CD1c-positive myeloid dendritic cell (primary cell): ENCODE data around the gene ALDH9A1.

Experiments used
- DNase-seq: peaks from one replicate; pipeline ENCODE4 v3.0.0-alpha.2; 2016; ENCODE audit errors: extremely low spot score

Gene ALDH9A1

GRCh38 chr1:165623624-165624023, 74.7 kb downstream of the ALDH9A1 start:
- no peak for DNase-seq

- no peak for DNase-seq
Measured at GRCh38 chr1:165619647-165620151, 78.7 kb downstream of the ALDH9A1 start.

DNA sequence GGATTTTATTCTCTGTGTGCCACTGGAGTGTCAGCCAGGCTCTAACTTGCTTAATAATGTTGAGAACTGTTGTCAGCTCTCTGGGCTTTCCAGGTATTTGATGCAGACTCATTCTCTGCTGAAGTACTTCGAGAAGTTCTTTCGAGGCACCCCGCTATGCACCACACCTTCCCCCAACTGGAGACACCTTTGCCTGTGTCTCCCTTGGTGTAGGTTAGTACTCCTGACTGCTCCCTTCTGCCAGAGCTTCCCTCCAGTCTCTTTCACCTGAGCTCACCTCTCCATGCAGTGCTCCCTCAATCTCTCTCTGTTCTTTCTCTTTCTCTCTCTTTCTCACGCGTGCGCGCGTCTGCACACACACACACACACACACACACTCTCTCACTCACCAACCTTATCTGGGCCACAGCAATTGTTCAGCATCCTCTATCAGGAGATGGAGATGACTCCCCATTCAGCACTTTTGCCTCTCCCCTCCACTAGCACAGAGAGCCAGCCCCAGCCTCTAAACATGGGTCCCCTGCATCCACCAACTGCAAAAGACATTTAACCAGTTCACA, 81.3 kb downstream of the ALDH9A1 start:
- no peak for DNase-seq

DNA sequence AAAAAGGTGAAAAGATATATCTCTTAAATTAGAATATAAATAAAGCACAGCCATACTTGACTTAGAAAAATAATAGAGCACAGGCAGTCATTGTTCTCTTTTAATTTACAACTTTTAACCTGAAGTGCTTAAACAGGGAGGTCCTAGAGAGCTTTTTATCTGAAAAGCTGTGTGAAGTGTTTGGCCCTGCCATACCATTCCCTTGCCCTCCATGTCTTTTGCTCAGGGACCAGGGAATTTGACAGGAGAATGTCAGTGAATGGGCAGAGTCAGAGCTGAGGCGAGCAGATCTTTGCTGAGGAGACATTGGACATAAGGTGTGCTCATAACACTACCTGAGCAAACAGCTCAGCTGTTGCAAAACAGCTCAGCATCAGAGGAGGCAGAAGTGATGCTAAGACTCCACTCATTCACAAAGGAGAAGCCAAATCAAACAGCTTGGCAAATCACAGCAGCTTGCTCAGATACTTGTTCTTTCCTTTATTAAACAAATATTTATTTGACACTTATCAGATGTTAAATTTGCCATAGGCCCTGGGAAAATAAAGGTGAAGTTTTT, 82.2 kb downstream of the ALDH9A1 start:
- DNase-seq, result no peak
